ENCODE results near the gene CDH12.
A peak's percentile ranks its signal among the peaks of the same experiment; 100 is the strongest.

The CDH12 gene

GRCh38 chr5:22314548-22314947 lies 538.6 kb downstream of the CDH12 start:
- no peak for TF ChIP-seq CREB1 (IDR thresholded peaks at IDR 0.05; ENCODE audit: low read depth)
- TF ChIP-seq, protein P1, sequence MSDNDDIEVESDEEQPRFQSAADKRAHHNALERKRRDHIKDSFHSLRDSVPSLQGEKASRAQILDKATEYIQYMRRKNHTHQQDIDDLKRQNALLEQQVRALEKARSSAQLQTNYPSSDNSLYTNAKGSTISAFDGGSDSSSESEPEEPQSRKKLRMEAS (IDR thresholded peaks at IDR 0.05): no peak
- no peak for TF ChIP-seq TAF1 (IDR thresholded peaks at IDR 0.05; ENCODE audit: low read depth)
- TF ChIP-seq TCF12 (IDR thresholded peaks at IDR 0.05; ENCODE audit: low read depth): no peak
- no peak for TF ChIP-seq ZBTB7A (IDR thresholded peaks at IDR 0.05; ENCODE audit: low read depth)
- TF ChIP-seq NFIC (IDR thresholded peaks at IDR 0.05): no peak
- no peak for TF ChIP-seq REST (IDR thresholded peaks at IDR 0.05; ENCODE audit: low read depth)
- TF ChIP-seq CEBPB (IDR thresholded peaks at IDR 0.05): no peak
- no peak for TF ChIP-seq EP300 (IDR thresholded peaks at IDR 0.05; ENCODE audit: borderline replicate concordance)
- TF ChIP-seq EGR1 (IDR thresholded peaks at IDR 0.05): no peak
- TF ChIP-seq FOXM1 (IDR thresholded peaks at IDR 0.05; ENCODE audit: borderline replicate concordance, low read depth): no peak
- TF ChIP-seq TEAD4 (IDR thresholded peaks at IDR 0.05): no peak
- no peak for TF ChIP-seq YY1 (IDR thresholded peaks at IDR 0.05; ENCODE audit: low read depth)
- TF ChIP-seq, protein P2, sequence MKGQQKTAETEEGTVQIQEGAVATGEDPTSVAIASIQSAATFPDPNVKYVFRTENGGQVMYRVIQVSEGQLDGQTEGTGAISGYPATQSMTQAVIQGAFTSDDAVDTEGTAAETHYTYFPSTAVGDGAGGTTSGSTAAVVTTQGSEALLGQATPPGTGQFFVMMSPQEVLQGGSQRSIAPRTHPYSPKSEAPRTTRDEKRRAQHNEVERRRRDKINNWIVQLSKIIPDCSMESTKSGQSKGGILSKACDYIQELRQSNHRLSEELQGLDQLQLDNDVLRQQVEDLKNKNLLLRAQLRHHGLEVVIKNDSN (IDR thresholded peaks at IDR 0.05): no peak
- no peak for TF ChIP-seq RAD21 (IDR thresholded peaks at IDR 0.05; ENCODE audit: low read depth)

- TF ChIP-seq, protein P1 (IDR thresholded peaks at IDR 0.05): no peak
- no peak for TF ChIP-seq ZBTB7A (IDR thresholded peaks at IDR 0.05; ENCODE audit: low read depth)
- TF ChIP-seq TCF12 (IDR thresholded peaks at IDR 0.05; ENCODE audit: low read depth): no peak
- no peak for TF ChIP-seq REST (IDR thresholded peaks at IDR 0.05; ENCODE audit: low read depth)
- TF ChIP-seq EGR1 (IDR thresholded peaks at IDR 0.05): no peak
- TF ChIP-seq TAF1 (IDR thresholded peaks at IDR 0.05; ENCODE audit: low read depth): no peak
- no peak for TF ChIP-seq TEAD4 (IDR thresholded peaks at IDR 0.05)
- TF ChIP-seq FOXM1 (IDR thresholded peaks at IDR 0.05; ENCODE audit: borderline replicate concordance, low read depth): no peak
- TF ChIP-seq, protein P2 (IDR thresholded peaks at IDR 0.05): no peak
- no peak for TF ChIP-seq CEBPB (IDR thresholded peaks at IDR 0.05)
- TF ChIP-seq CREB1 (IDR thresholded peaks at IDR 0.05; ENCODE audit: low read depth): no peak
- no peak for TF ChIP-seq EP300 (IDR thresholded peaks at IDR 0.05; ENCODE audit: borderline replicate concordance)
- no peak for TF ChIP-seq NFIC (IDR thresholded peaks at IDR 0.05)
- TF ChIP-seq RAD21 (IDR thresholded peaks at IDR 0.05; ENCODE audit: low read depth): no peak
- TF ChIP-seq YY1 (IDR thresholded peaks at IDR 0.05; ENCODE audit: low read depth): no peak
Measured at GRCh38 chr5:22306011-22306410, 547.1 kb downstream of the CDH12 start.

DNA sequence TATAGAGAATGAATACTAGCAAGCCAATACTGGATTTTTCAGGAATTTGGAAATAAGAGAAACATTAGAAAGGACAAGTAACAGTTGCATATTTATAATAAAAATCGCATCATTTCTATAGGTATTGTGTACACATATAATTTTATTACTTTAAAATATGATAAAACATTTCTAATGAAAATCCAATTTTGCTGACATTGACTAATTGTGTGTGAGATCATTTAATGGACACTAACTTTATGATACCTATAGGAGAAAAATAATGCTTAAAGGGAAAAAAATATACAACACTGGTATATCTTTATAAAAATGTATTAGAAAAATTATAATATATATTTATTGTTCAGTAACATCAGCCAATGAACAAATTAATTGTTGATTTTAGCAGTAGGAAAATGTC lies 557.3 kb downstream of the CDH12 start:
- TF ChIP-seq CREB1 (IDR thresholded peaks at IDR 0.05; ENCODE audit: low read depth) (no peak), NFIC (IDR thresholded peaks at IDR 0.05) (no peak), EP300 (IDR thresholded peaks at IDR 0.05; ENCODE audit: borderline replicate concordance) (no peak), CEBPB (IDR thresholded peaks at IDR 0.05) (no peak), RAD21 (IDR thresholded peaks at IDR 0.05; ENCODE audit: low read depth) (no peak), YY1 (IDR thresholded peaks at IDR 0.05; ENCODE audit: low read depth) (no peak), TCF12 (IDR thresholded peaks at IDR 0.05; ENCODE audit: low read depth) (no peak)
- TF ChIP-seq, protein P2 (IDR thresholded peaks at IDR 0.05): no peak

- TF ChIP-seq, protein P2 (IDR thresholded peaks at IDR 0.05): 0 out of 2 replicates have a peak, but pooled peaks have one; percentile 17
- no peak for TF ChIP-seq TCF12 (IDR thresholded peaks at IDR 0.05; ENCODE audit: low read depth)
Measured at GRCh38 chr5:22293147-22293546, 560.0 kb downstream of the CDH12 start.

- TF ChIP-seq, protein P1 (IDR thresholded peaks at IDR 0.05): no peak
- TF ChIP-seq REST (IDR thresholded peaks at IDR 0.05; ENCODE audit: low read depth) (no peak), RAD21 (IDR thresholded peaks at IDR 0.05; ENCODE audit: low read depth) (no peak)
Measured at GRCh38 chr5:22278164-22278563, 575.0 kb downstream of the CDH12 start.
